GM19397 (cell line): ENCODE data around the gene EVI2B.
"Not testable (repeated sequence)": the region's sequence is repeated elsewhere in the genome, so short reads cannot be mapped to it uniquely, and the experiment has no call there.

Experiments used
- ATAC-seq: cut with Tn5 transposase; IDR thresholded peaks from one replicate; pipeline ENCODE4 v1.9.1; 2021; ENCODE audit warnings: mild to moderate bottlenecking, moderate library complexity; ENCODE audit not compliant: unreplicated experiment

The EVI2B gene, protein sequence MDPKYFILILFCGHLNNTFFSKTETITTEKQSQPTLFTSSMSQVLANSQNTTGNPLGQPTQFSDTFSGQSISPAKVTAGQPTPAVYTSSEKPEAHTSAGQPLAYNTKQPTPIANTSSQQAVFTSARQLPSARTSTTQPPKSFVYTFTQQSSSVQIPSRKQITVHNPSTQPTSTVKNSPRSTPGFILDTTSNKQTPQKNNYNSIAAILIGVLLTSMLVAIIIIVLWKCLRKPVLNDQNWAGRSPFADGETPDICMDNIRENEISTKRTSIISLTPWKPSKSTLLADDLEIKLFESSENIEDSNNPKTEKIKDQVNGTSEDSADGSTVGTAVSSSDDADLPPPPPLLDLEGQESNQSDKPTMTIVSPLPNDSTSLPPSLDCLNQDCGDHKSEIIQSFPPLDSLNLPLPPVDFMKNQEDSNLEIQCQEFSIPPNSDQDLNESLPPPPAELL

DNA sequence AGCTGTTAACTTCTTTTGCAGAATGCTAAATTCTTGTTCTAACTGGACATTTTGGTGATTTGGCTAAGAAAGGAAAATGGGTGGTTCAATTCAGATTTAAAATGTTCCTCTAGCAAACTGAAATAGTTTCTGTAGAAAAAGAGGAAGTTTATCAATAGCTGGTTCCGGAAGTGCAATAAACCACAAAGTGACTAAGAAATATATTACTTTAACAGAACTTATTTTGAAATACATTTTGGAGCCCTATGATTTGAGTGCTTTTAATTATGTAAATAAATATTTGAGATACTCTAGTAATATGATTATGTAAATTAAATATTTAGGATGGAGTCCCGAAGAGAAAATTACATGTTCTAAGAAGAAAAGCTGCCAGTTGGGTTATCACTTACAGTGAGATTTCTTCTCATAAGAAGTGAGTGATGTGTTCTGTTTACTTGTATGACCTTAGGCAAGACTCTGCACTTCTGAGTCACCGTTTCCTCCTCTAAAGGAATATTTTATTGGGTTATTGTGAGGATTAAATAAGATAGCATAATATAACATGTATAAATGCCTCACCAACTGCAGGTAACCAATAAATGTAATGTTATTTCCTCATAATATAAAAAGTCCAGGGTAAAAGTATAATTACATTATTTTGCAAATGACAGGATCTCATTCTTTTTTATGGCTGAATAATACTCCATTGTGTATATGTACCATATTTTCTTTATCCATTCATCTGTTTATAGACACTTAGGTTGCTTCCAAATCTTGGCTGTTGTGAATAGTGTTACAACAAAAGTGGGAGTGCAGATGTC, at the start of gene EVI2B:
EVI2B (minus strand) TSS at position 73 of the 800 bp plus-strand sequence. CDS start 8,445 bp downstream, outside the sequence.
- ATAC-seq, result no peak

DNA sequence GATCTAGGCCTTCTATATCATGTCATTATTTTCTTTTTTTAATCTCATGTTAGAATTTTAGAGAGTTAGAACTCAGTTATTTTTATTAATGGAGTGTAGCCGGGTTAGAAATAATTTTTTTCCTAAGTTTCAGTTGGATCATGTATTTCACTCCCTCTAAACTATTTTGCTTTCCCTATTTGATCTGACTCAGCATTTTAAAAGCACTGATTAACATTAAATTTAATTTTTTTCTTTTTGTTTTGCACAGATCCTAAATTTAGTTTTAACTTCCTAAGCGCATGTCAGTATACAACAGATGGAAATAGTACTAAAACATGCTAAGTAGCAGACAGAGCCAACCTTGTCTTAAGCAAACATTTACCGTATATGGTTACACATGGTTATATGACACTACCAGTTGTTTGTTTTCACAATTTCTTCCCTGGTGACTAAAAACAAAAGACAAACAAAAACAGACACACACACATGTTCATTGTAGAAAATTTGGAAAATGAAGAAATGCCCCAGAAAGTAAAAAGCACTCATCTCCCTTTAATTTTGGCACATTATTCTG, 44.1 kb upstream of the EVI2B start:
- ATAC-seq, result no peak

DNA sequence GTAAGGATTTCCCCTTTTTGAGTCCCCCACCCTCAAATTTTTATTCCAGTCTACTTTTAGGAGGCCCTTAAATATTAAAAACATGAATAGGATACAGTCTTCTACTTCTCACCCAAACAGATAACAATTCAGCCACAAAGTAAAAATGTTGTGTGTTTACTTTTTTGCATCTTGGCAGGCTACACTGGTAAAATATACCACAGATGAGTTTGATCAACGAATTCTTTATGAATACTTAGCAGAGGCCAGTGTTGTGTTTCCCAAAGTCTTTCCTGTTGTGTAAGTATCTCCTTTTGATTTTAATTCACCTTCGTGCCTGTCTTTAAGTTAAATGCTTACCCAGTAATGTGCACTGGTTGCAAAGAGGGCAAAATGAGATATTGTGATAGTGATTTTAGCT, 43.2 kb upstream of the EVI2B start:
- ATAC-seq, result no peak

DNA sequence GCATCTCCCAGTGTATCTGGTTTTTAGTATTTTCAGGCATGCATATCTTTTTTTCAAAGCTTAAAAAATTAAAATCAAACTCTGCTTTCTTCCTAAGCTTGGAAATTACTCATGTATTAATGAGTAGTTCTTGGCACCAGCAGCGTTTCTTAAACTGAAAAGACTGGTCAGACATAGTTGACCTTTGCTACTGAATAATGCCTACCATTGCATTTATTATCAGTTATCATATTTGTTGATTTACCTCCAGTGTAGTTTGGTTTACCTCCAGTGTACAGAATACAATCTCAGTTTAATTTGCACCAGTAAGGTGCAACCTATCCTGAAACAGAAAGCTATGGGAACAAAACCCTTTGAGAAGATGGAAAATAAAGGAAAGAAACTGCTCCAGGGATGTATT, 42.1 kb upstream of the EVI2B start:
- ATAC-seq, result no peak

DNA sequence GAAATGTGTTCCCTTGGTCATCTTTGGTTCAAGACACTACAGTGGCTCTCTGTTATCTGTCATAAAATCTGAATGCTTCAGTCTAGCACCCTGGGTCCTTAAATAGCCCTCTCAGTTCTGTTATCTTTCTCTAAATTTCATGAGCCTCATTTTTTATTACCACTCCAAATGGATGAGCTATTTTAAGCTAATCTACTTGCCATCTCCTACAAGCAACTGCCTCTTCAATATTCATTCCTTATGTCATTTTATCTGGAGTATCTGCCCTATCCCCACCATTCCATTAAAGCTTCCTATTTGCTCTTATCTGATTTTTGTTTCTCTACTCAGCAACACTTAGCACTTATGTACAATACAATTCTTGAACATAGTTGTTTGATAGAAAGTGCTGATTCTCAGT, 35.6 kb upstream of the EVI2B start:
- ATAC-seq, result no peak

DNA sequence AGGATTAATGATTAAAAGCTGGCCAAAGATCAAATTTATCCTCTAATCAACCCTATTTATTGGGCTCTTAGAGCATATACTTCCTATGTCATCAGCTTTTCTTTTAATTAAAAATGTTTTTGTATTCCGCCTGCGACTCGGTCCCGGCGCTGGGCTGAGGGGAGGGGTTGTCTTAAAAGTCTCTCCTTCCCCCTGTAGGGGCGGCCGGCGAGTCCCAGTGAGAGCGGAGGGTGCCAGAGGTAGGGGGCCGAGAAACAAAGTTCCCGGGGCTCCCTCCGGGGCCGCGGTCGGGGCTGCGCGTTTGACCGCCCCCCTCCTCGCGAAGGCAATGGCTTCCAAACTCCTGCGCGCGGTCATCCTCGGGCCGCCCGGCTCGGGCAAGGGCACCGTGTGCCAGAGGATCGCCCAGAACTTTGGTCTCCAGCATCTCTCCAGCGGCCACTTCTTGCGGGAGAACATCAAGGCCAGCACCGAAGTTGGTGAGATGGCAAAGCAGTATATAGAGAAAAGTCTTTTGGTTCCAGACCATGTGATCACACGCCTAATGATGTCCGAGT, 31.4 kb upstream of the EVI2B start:
- ATAC-seq, result not testable (repeated sequence)

DNA sequence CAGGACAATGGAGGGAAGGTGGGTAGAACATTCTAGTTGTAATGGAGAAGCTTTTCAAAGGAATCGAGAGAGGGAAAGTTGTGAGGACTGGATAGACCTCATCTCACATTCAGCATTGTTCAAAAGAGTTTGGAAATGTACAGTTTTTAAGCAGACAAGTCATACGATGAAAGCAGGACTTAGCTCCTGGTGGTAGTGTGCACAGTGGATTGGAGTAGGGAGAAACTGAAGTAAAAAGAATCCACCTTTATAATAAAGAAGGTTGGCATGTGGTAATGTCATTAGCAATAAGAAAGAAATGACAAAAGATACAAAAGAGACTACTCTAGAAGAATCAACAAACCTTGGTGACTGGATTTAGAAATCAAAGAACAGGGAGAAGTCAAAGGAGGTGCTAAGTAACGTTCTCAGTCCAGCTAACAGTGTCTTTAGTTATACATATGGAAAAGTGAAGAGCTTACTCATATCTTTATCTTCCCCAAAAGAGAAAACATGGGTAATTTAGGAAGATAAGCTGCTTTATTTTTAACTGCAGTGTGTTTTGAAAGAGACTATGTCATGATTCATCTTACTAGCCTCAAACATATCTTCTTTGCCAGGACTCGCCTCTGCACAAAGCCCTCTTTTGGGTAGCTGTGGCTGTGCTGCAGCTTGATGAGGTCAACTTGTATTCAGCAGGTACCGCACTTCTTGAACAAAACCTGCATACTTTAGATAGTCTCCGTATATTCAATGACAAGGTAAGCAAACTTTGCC, 26.2 kb upstream of the EVI2B start:
- ATAC-seq, result no peak

DNA sequence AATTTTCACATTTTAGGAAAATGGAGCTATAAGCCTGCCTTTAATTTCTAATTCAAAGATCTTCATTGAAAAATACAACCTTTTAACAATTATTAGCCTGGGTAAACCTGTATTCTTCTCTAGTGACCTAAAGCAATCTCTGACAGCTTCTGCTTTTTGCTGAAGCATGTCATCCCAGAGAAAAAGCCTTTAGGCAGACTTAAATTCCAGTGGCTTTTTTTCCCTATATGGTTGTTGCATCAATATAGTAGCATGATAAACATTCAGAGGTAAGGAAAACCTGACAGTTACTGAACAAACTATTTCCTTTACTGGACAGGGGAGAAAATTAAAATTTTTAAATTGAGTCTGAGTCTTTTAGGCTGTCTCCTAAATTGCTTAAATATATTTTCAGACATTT, 15.4 kb upstream of the EVI2B start:
- ATAC-seq, result no peak

DNA sequence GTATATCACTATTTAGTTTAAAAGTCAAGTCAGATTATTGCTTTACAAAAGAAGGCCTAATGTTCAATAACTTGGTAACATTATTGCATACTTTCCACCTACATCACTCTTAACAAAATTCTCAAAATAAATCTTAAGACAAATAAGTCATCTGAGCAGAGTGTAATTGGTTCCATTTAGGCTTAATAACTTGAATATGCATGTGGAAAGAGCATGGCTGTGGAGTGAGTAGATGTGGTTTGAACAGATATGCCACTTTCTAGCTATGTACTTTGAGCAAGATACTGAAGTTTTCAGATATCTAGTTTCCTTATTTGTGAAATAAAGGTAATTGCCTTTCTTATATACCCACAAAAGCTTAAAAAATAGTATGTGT, 14.3 kb upstream of the EVI2B start:
- ATAC-seq, result no peak

DNA sequence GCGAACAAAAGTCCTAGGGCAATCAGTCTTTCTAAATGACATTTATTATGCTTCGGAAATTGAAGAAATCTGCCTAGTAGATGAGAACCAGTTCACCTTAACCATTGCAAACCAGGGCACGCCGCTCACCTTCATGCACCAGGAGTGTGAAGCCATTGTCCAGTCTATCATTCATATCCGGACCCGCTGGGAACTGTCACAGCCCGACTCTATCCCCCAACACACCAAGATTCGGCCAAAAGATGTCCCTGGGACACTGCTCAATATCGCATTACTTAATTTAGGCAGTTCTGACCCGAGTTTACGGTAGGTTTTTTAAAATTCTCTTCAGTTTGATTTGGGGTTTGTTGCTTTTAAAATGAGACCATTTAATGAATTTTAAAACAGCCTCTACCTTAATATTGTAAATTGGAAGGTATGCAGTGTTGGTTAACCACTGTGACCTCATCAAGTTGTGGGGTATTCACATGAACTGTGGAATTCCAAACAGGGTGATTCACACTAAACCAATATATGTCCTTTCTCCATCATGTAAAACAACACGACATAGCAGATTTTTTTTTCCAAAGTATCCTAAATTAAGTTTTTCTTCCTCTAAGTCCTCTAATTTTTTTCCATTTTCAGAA, 13.8 kb upstream of the EVI2B start:
- no peak for ATAC-seq

DNA sequence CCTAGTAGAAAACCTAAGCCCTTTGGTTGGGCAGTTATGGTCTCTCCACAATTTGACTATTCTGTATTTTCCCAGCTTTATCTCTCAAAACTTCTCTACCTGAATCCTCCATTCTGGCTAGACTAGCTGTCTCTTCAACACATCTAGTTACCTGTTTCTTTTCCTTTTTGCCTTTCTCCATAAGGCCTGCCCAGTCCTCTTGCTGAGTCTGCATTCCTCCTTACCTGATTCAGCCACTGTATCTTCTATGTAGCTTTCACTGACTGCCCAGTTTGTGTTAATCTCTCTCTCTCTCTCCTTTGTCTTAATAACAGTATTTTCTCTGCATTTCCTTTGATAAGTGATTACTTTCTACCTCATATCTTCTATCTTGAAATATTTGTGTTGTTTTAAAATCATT, 9.7 kb upstream of the EVI2B start:
- no peak for ATAC-seq

DNA sequence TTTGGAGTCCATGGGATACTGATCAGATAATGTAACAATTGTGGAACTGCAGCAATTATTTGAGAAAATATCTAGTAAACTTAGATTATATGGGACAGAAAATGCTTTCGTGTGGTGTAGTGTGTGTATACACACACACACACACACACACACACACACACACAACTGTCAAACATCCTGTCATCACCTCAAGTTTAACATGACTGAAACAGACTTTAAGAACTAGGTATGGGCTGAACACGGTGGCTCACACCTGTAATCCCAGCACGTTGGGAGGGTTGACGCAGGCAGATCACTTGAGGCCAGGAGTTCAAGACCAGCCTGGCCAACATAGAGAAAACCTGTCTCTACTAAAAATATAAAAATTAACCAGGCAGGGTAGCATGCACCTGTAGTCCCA, 8.1 kb upstream of the EVI2B start:
- ATAC-seq, result no peak

DNA sequence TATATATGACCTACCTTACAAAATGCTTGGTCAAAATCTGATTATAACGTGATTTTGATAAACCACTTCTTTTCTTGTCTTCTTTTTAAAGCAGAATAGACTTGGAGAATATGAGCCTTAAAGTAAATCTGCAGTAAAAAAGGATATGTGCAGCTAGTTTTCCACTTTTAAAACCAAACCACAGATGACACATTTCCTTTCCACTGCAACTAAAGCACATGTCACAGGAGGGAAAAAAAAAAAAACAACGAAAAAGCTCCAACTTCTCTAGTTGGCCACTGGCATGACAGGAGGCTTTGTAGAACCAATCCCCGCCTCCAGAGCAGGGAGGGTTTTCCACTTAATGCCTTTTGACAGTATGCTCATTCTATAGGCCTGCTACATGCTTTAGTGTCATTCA, 7.6 kb upstream of the EVI2B start, which contains the start of gene EVI2A:
EVI2A (minus strand) TSS at position 142 of the 400 bp plus-strand sequence. CDS start 2,609 bp downstream, outside the sequence.
- ATAC-seq, result no peak

DNA sequence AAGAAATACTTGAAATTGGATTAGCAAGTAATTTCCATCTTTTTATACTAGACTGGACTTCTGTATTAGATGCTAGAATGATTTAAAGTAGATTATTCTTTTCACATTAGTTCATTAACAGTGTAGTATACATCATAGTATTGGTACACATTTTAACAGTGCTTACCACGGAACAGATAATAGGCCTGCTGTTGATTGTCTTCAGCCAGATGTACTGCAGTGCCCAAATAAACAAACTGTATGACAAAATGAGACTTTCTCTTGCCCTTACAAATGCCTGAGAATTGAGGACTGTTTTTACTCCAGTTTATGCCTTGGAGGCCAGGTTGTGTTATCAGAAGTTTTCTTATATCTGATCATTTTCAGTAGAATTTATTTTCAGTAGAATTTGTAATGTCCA, 6.9 kb upstream of the EVI2B start:
- no peak for ATAC-seq

DNA sequence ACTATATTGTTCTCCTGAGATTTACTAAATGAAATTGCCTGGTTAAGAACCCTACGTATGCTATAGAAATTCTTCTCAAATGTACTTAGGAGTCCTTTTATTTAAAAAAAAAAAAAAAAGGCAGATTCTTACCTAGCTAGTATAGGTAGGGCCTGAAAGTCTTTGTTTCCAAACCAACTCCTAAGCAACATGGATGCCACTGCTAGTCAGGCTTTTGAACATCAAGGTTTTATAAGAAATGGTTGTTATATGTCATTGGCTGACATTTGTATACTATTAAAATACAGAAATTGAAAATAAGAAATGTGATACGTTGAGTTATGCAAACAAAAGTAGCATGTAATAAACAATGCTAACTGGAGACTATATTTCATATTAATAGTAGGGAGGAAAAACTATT, 6.4 kb upstream of the EVI2B start:
- ATAC-seq, result no peak

DNA sequence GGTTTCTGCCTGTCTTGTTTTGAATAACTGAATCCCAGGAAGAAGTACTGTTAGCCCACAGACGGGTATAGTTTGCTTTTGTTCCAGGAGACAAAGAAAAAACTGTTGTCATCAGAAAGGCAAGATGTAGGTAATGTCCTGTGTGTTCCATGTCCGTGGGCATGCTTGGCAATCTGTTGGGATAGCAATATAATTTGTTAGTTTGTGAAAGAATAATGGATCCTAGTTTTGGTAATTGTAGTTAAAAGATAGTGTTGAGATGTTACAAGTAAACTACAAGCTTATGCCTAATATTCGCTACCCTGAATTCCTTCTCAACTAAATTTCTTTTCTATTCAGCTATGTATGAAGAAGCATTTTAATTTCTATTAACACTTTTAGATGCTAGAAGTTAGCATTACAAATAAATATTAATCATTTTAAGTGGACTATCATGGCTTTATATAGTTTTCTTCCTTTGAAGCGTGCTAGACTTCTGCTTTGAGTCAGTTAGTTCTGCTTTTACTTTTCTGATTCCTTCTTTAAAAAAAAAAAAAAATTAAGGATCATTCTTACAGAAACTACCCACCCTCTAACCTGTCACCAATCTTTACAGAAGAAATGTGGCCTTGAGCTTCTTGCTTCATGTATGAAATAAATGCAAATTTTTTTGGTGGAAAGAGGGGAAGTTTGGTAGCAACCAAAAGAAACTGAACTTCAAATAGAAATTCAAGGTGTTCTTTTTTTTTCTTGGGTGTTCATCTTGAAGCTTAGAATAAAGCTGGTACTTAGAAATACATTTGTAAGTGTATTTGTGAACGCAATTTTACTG, 5.2 kb upstream of the EVI2B start:
- ATAC-seq, result no peak

DNA sequence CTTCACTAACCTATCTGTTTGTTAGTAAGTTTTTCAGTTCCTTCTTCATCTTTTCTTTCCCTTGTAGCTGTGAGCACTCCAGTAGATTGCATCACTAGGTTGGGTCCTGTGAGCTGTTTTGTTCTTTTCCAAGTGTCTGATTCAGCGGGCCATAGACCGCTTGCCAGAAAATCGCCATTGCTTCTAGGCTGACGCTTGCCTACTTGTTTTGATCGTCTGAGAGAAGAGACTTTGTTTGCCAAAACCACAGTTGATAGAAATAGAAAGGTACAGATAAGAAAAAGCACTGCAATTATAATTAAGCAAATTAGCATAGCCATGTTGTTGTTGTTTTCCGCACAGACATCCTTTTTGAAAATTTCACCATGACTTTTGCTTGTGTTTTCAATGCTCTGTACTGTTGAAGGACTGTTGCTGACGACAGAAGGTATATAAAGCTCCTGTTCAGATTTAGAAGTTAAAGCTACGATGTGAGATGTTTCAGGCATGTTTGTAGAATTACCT, 4.5 kb upstream of the EVI2B start:
- peak; percentile 41 for ATAC-seq

DNA sequence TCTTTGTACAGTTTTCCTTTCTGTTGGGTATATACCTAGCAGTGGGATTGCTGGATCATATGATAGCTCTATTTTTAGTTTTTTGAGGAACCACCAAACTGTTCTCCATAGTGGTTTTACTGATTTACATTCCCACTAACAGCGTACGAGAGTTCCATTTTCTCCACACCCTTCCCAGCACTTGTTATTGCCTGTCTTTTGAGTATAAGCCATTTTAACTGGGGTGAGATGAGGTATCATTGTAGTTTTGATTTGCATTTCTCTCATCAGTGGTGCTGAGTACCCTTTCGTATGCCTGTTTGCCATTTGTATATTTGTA, 887 bp upstream of the EVI2B start:
- ATAC-seq, result no peak

DNA sequence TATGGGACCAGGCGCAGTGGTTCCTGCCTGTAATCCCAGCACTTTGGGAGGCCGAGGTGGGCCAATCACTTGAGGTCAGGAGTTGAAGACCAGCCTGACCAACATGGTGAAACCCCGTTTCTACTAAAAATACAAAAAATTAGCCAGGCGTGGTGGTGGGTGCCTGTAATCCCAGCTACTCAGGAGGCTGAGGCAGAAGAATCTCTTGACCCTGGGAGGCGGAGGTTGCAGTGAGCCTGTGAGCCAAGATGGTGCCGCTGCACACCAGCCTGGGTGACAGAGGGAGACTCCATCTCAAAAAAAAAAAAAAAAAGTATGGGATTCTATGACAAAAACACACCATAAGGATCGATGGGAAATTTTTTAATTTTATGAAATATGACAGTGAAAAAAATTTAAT, 1.6 kb downstream of the EVI2B start:
- ATAC-seq, result not testable (repeated sequence)
